DOHH2 (cell line): Measurements from ENCODE around the gene PAPPA.

Experiments
- EZH2phosphoT487 ChIP-seq: fragments of 200-600 bp; sonication (generic); IDR thresholded peaks from 2 replicates; pipeline ENCODE4 v1.6.1; 2017; ENCODE audit warnings: borderline replicate concordance, mild to moderate bottlenecking, antibody characterized with exemption, low read length, moderate library complexity, mixed read lengths
- TF ChIP-seq, protein P1 (sequence below): fragments of 200-600 bp; sonication (generic); IDR thresholded peaks from one replicate; pipeline ENCODE4 v1.5.1; 2014; ENCODE audit warnings: antibody characterized with exemption, mild to moderate bottlenecking, low read depth, low read length; ENCODE audit not compliant: poor library complexity, severe bottlenecking

- TF ChIP-seq, protein P1, sequence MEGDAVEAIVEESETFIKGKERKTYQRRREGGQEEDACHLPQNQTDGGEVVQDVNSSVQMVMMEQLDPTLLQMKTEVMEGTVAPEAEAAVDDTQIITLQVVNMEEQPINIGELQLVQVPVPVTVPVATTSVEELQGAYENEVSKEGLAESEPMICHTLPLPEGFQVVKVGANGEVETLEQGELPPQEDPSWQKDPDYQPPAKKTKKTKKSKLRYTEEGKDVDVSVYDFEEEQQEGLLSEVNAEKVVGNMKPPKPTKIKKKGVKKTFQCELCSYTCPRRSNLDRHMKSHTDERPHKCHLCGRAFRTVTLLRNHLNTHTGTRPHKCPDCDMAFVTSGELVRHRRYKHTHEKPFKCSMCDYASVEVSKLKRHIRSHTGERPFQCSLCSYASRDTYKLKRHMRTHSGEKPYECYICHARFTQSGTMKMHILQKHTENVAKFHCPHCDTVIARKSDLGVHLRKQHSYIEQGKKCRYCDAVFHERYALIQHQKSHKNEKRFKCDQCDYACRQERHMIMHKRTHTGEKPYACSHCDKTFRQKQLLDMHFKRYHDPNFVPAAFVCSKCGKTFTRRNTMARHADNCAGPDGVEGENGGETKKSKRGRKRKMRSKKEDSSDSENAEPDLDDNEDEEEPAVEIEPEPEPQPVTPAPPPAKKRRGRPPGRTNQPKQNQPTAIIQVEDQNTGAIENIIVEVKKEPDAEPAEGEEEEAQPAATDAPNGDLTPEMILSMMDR: no peak
- no peak for TF ChIP-seq EZH2phosphoT487
Observed at GRCh38 chr9:116279230-116279629, 125.6 kb downstream of the PAPPA start.
